Left ventricle myocardium inferior (tissue), 1 donor: Measurements from ENCODE around the gene CACNA1C. TPM values are rescaled to one million over a fixed set of nuclear protein-coding genes. Genes with fewer than 3 reads are reported as not detected.

Source experiments
- DNase-seq: peaks from one replicate; pipeline ENCODE4 v3.0.0-alpha.2; 2020
- H3K27ac ChIP-seq: fragments of 200-600 bp; replicated peaks from 2 replicates; pipeline ENCODE4 v1.8.0; 2021
- H3K27me3 ChIP-seq: fragments of 200-600 bp; 2 replicates; pipeline ENCODE4 v1.8.0; 2021; ENCODE audit warnings: low read depth
- H3K36me3 ChIP-seq: fragments of 200-600 bp; 2 replicates; pipeline ENCODE4 v1.8.0; 2021
- H3K4me1 ChIP-seq: fragments of 200-600 bp; 2 replicates; pipeline ENCODE4 v1.8.0; 2021
- H3K4me3 ChIP-seq: fragments of 200-600 bp; 2 replicates; pipeline ENCODE4 v1.8.0; 2021; ENCODE audit warnings: mild to moderate bottlenecking, moderate library complexity
- H3K9me3 ChIP-seq: fragments of 200-600 bp; replicated peaks from 2 replicates; pipeline ENCODE4 v1.8.0; 2021
- CTCF ChIP-seq: fragments of 200-600 bp; IDR thresholded peaks from 2 replicates; pipeline ENCODE4 v1.8.0; 2021; ENCODE audit warnings: antibody characterized with exemption, mild to moderate bottlenecking, borderline replicate concordance
- intact Hi-C: fragments of 100-400 bp; cut with micrococcal nuclease; formaldehyde crosslinking; loops from one replicate; pipeline ENCODE4 v1.11.0; 2022
- total RNA-seq: library from RNA; stranded (reverse); fragmentation: NEBNext Ultra II Directional; extraction: Animal tissue kit (Norgen Biotek cat#: 25700); gene quantifications from one replicate; pipeline ENCODE4 v1.2.1, GENCODE V29; 2021
- donor health status: DM: no; HTN: yes; CAD: no; lungs with severe emphysema.

Gene CACNA1C
- total RNA-seq, 1 donor from 2014 or later = 137 TPM

GRCh38 chr12:2283480-2283879 is 230.7 kb downstream of the CACNA1C start:
- H3K27me3 ChIP-seq = no peaks in the 10 kb centered on the region
- DNase-seq = no peak
- peak overlapping the region; percentile 83 for H3K27ac ChIP-seq
- no peak for TF ChIP-seq CTCF
- intact Hi-C loops = loop anchor here (10.0 kb wide), 1 partner anchor 229 kb away; the partner anchor contains the start of gene CACNA1C
- H3K9me3 ChIP-seq = no peaks in the 10 kb centered on the region
- no peaks in the 10 kb centered on the region for H3K36me3 ChIP-seq
- H3K4me3 ChIP-seq = no peak overlapping the region
- H3K4me1 ChIP-seq = peaks cover 90% of the 10 kb centered on the region

- Histone ChIP-seq H3K36me3 (no peaks in the 10 kb centered on the region), H3K27me3 (no peaks in the 10 kb centered on the region), H3K9me3 (no peaks in the 10 kb centered on the region), H3K4me3 (no peak overlapping the region), H3K27ac (peak overlapping the region; percentile 83), H3K4me1 (peaks cover 91% of the 10 kb centered on the region)
- intact Hi-C loops = loop anchor here (10.0 kb wide), 1 partner anchor 229 kb away; the partner anchor contains the start of gene CACNA1C
- TF ChIP-seq CTCF = no peak
- DNase-seq = no peak
Measured at GRCh38 chr12:2283916-2284315, 231.1 kb downstream of the CACNA1C start.

GRCh38 chr12:2284321-2284813 is 231.6 kb downstream of the CACNA1C start:
- H3K4me3 ChIP-seq = no peak overlapping the region
- no peak for TF ChIP-seq CTCF
- H3K9me3 ChIP-seq = no peaks in the 10 kb centered on the region
- H3K4me1 ChIP-seq = peaks cover 92% of the 10 kb centered on the region
- H3K27ac ChIP-seq = peak overlapping the region; percentile 83
- no peaks in the 10 kb centered on the region for H3K27me3 ChIP-seq
- no peak for DNase-seq
- H3K36me3 ChIP-seq = no peaks in the 10 kb centered on the region
- intact Hi-C loops = loop anchor here (10.0 kb wide), 1 partner anchor 230 kb away; the partner anchor contains the start of gene CACNA1C

GRCh38 chr12:2284857-2285256 is 232.1 kb downstream of the CACNA1C start:
- intact Hi-C loops = loop anchor here (10.0 kb wide), 1 partner anchor 230 kb away; the partner anchor contains the start of gene CACNA1C
- peaks cover 92% of the 10 kb centered on the region for H3K4me1 ChIP-seq
- H3K9me3 ChIP-seq = no peaks in the 10 kb centered on the region
- no peaks in the 10 kb centered on the region for H3K36me3 ChIP-seq
- TF ChIP-seq CTCF = peak; percentile 76
- H3K4me3 ChIP-seq = no peak overlapping the region
- DNase-seq = peak; percentile 86
- H3K27me3 ChIP-seq = no peaks in the 10 kb centered on the region
- H3K27ac ChIP-seq = peak overlapping the region; percentile 83

- no peak for TF ChIP-seq CTCF
- Histone ChIP-seq H3K27ac (peak overlapping the region; percentile 83), H3K9me3 (no peaks in the 10 kb centered on the region), H3K4me1 (peaks cover 97% of the 10 kb centered on the region), H3K27me3 (no peaks in the 10 kb centered on the region), H3K36me3 (no peaks in the 10 kb centered on the region), H3K4me3 (no peak overlapping the region)
- DNase-seq = no peak
- intact Hi-C loops = loop anchor here (10.0 kb wide), 1 partner anchor 231 kb away; the partner anchor contains the start of gene CACNA1C
Measured at GRCh38 chr12:2285462-2285861, 232.7 kb downstream of the CACNA1C start.
